H1 (cell line): Measurements from ENCODE around the gene MUC4. TPM values are rescaled to one million over a fixed set of nuclear protein-coding genes. Genes with fewer than 3 reads are reported as not detected.

Experiments used
- ASH2L ChIP-seq: fragments of 200-600, 300-600 bp; sonication (generic); IDR thresholded peaks from one replicate; pipeline ENCODE4 v1.7.1; 2017; ENCODE audit warnings: low read length
- ATF2 ChIP-seq: IDR thresholded peaks from 2 replicates; pipeline ENCODE4 v1.6.1; 2012; ENCODE audit warnings: low read length, inconsistent platforms
- BRCA1 ChIP-seq: IDR thresholded peaks from 2 replicates; pipeline ENCODE4 v1.6.1; 2012; ENCODE audit warnings: low read depth, low read length, improper control_type of control experiment
- CBX8 ChIP-seq: fragments of 300-800, 300-1000 bp; sonication (generic); IDR thresholded peaks from 2 replicates; pipeline ENCODE4 v1.7.1; 2016; ENCODE audit warnings: low read depth, low read length, borderline replicate concordance
- CHD7 ChIP-seq: fragments of 300-600 bp; sonication (generic); IDR thresholded peaks from 2 replicates; pipeline ENCODE4 v1.7.1; 2012; ENCODE audit warnings: low read length, moderate library complexity, mild to moderate bottlenecking, inconsistent platforms; ENCODE audit not compliant: insufficient replicate concordance
- EZH2 ChIP-seq: fragments of 200-600 bp; sonication (generic); IDR thresholded peaks from 2 replicates; pipeline ENCODE4 v1.7.1; 2012; ENCODE audit warnings: low read depth, mild to moderate bottlenecking, moderate library complexity, low read length, inconsistent platforms; ENCODE audit not compliant: severe bottlenecking
- KDM4A ChIP-seq: IDR thresholded peaks from one replicate; pipeline ENCODE4 v1.7.1; 2012; ENCODE audit warnings: low read depth, mild to moderate bottlenecking, moderate library complexity, low read length, inconsistent platforms; ENCODE audit not compliant: severe bottlenecking
- NANOG ChIP-seq: IDR thresholded peaks from 2 replicates; pipeline ENCODE4 v1.6.1; 2011; ENCODE audit warnings: low read length, low read depth, mild to moderate bottlenecking, inconsistent platforms; ENCODE audit not compliant: insufficient read depth, poor library complexity, severe bottlenecking
- TCF12 ChIP-seq: IDR thresholded peaks from 2 replicates; pipeline ENCODE4 v1.6.1; 2011; ENCODE audit warnings: low read depth, mild to moderate bottlenecking, low read length
- polyA plus RNA-seq, 7 experiments: library from polyadenylated mRNA; depleted of rRNA in 3 of 7; stranded (reverse) in 5 of 7; unstranded in 2 of 7; fragments of >200 nt in 5 of 7; fragments of 200-250 nt in 2 of 7; gene quantifications; 1 replicate in 5 of 7; 2 replicates in 1 of 7; 4 replicates in 1 of 7; pipeline versions ENCODE4 v1.2.1 to v1.2.3, GENCODE V29; 2011 to 2013; ENCODE audit warnings: missing spikeins in 2 of 7, mixed read lengths in 2 of 7
- total RNA-seq: library from RNA; stranded (reverse); fragmentation: NEBNext Ultra II Directional; extraction: Animal tissue kit (Norgen Biotek cat#: 25700); gene quantifications from 2 replicates; pipeline ENCODE4 v1.2.1, GENCODE V29; 2021

Gene MUC4
- total and polyA plus RNA-seq, 2 of the 8 experiments (the other 6 are each of a cell fraction or from before 2014, with no cell fraction given), result 0.89 to 2.0 TPM

DNA sequence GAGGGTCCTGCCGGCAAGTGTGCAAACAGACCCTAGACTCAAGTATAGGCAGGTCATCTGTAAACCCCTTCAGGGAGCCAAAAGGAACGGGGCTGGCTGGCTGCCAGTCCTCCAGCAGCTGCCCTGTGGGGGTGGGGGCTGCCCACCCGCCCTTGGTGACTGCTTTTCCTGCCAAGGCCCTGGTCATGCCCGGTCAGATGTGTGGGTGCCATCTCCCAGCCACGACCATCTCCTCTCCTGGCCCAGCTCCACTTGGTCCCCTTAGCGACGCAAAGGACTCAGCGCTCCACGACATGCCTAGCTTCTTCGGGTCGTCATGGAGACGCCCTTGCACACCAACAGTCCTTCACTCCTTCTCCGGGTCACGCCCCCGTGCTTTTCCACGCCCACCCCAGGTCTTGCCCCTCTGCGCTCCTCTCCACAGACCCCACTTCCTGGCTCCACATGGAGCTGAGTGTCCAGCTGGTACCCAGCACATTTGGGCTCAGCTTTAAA, 2.4 kb downstream of the MUC4 start (continued):
- TF ChIP-seq CHD7 (no peak), CBX8 (no peak), TCF12 (no peak), BRCA1 (no peak), ASH2L (no peak), ATF2 (no peak), EZH2 (no peak), KDM4A (no peak), NANOG (no peak)
